HG03175 (cell line): ENCODE data around the gene RBM19.

ENCODE experiments used
- ATAC-seq: cut with Tn5 transposase; IDR thresholded peaks from one replicate; pipeline ENCODE4 v1.9.1; 2021; ENCODE audit warnings: mild to moderate bottlenecking, moderate library complexity; ENCODE audit not compliant: unreplicated experiment

The RBM19 gene

GRCh38 chr12:113932381-113933196, 33.5 kb downstream of the RBM19 start:
- no peak for ATAC-seq

DNA sequence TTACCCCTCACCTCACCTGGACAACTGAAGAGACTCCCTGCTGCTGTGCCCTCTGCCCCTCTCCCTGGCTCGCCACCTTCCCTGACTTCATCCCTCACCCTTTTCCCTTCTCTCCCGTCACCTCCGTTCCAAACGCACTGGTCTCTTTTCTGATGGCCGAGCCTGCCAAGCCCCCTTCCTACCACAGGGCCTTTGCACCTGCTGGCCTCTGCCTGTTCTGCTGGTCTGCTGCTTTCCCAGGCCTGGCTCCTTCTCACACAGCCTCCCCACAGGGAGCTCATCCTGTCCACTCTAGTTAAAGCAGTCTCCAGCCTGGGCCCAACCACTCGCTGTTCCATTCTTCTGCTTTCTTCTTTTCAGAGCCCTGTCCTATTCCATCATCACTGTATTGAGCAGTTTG, 34.6 kb downstream of the RBM19 start:
- no peak for ATAC-seq

DNA sequence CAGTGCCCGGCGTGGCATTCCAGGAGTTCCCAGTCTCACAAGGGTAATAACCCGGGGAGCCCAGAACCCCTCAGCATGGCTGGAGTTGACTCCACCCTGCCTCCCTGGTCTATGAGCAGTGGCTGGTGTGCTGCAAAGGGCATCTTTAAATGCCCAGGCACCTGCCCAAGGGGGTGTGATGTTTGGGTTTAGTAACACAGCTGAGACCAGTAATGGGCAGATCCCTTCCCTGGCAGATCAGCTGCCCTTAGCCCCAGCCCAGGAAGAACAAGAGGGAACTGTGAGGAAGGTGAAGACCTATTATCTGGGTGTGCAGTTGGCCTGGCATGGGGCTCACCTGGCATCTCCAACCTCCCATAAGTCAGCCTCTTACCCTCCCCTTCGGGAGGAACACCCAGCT, 35.9 kb downstream of the RBM19 start:
- no peak for ATAC-seq

- ATAC-seq = no peak
Measured at GRCh38 chr12:113929312-113929989, 36.7 kb downstream of the RBM19 start.

GRCh38 chr12:113926788-113927187, 39.3 kb downstream of the RBM19 start:
- ATAC-seq = no peak

DNA sequence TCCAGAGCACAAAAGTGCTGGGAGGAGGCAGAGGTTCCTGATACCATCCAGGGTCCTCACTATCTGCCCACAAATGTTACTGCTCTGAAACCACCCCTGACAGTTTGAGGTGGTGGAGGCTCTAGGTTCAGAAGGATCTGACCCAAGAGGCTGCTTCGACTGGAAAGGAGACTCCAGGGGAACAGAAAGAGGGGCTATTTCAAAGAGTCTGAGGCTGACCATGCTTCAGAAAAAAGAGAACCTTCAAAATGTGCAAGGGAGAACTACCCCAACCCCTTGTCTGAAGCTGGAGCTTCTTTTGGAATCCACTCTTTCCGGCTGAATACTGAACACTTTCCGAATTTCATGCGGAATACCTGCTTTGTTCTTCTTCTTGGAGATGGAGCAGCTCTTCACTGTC, 41.8 kb downstream of the RBM19 start:
- no peak for ATAC-seq

- no peak for ATAC-seq
Measured at GRCh38 chr12:113923251-113923650, 42.9 kb downstream of the RBM19 start.

DNA sequence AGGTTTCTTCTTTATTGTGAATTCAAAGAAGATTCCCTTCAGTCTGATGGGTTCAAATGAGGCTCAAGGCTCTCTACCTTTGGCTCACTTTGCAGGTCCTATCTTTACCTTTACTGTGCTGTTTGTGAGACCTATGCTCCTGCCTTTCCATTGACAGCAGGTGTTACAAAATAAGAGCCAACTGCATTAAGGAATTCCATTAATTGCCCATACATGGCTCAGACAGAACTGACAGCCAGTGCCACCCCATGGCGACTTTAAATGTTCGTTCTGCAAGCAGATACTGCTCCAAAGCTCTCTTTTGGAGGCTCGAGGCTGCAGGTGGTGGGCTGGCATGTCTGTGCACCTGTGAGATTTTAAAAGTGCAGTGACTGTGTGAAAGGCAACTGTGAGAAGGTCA, 44.7 kb downstream of the RBM19 start:
- no peak for ATAC-seq

- no peak for ATAC-seq
Measured at GRCh38 chr12:113919791-113920190, 46.3 kb downstream of the RBM19 start.

DNA sequence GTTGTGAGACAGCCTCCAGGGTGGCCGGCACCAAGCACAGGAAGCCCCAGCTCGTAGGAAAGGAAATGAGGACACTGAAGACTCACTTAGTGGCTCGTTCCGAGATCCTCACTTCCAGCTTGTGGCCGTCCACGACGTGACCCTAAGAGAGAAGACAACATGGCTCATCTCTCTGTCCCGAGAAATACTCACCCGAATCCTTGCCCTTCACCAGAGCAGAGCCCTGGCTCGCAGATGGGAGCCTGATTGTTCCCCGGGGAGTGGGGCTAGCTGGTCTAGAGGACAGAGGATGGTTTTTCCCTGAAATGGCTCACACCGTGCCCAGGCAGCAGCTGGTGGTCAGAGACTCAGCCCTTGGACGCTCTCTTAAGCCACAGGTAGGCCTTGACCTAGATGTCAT, 47.8 kb downstream of the RBM19 start:
- no peak for ATAC-seq

DNA sequence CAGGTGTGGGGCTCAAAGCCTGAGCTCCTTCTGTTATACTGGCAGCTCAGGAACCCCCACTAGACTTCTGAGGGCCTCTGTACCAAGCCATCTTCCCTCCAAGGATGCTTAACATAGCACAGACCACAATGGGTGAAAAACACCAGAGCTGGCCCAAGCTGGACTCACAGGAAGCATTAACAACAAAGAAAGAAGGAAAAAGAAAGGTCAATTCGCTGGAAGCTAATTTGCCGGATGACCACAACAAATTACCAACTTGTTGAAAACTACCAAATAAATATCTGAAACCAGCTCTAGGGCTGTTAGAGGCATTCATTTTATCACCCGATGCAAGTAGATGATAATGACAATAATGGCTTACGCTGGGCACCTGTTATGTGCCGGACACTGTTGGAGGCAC, 48.7 kb downstream of the RBM19 start:
- no peak for ATAC-seq

GRCh38 chr12:113914806-113915205, 51.3 kb downstream of the RBM19 start:
- ATAC-seq = no peak

- no peak for ATAC-seq
Measured at GRCh38 chr12:113914176-113914575, 51.9 kb downstream of the RBM19 start.

- peak; percentile 48 for ATAC-seq
Measured at GRCh38 chr12:113912760-113913329, 53.3 kb downstream of the RBM19 start.

- no peak for ATAC-seq
Measured at GRCh38 chr12:113911971-113912759, 54.0 kb downstream of the RBM19 start.

DNA sequence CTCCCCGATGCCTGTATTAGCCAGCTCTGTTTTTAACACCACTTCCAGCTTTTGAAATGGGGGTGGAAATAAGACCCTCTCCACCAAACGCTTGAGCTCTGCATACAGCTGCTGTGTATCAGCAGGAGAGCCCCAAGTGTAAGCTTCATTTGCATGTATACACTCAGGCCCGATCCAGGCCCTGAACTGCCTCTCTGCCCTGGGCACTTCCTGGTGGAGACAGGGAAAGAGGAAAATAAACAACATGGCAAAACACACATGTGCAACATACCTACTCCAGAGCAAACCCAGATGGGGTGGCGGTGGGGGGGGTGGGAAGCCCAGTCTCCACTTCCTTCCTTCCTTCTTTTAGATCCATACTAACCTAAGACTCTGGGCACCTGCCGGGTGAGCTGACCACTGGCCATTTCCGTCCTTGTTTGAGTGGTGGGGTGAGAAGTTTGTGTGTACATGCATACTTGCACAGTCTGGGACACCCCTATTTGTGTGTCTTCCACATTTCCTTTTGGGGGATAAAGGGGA, 55.3 kb downstream of the RBM19 start:
- no peak for ATAC-seq

- no peak for ATAC-seq
Measured at GRCh38 chr12:113909776-113910420, 56.2 kb downstream of the RBM19 start.

DNA sequence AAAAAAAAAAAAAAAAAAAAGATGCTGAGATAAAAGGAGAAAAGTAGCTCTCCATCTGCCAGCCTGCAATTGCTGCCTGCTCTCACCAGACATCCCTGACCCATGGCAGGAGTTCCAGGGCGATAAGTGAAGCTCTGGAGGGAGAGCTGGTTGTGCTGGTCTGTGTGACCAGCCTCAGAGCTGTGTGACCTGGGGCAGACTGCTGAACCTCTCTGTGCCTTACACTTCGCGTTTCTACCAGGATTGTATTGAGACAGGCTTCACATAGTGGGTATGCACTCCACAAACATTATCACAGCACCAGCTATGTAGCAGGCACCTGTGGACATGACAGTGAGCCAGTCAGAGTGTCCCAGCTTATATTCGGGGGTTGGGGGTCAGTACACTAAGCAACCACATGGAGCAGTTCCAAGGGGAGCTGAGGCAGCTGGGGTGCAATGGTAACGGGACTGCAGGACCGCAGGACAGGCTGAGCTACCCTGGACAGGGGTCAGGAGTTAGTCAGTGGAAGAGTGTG, 57.5 kb downstream of the RBM19 start:
- no peak for ATAC-seq

GRCh38 chr12:113907446-113908180, 58.5 kb downstream of the RBM19 start:
- no peak for ATAC-seq
